ENCODE measurements around the gene CASP7.

Gene CASP7

DNA sequence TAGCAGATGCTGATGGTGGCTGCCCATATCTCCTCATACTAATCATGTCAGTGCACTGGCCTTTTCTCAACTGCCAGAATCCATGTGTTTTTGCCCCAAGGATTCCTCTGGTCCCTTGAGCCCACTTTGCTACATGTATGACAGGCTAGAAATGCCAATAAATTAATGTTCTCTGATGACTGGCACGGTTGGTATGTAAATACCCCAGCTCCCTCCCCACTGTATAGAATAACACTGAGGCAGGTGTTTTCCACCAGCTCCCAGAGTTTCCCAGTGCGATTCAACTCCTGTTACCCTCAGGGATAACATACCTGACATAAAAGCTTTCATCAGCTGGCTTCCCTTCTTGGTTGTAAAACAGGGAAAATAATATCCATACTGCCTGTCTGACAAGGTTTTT lies 62.8 kb downstream of the CASP7 start:
- H3K36me3 ChIP-seq (ENCODE audit: control insufficient read depth, insufficient read depth, low read length), result no peaks in the 10 kb centered on the region
- H3K4me1 ChIP-seq (ENCODE audit: control insufficient read depth, insufficient read depth, low read length), result no peaks in the 10 kb centered on the region
- H3K9ac ChIP-seq (ENCODE audit: low read depth, low read length), result no peak overlapping the region
- H3K9me3 ChIP-seq (ENCODE audit: control insufficient read depth, insufficient read depth, low read length), result no peaks in the 10 kb centered on the region
- H3K27me3 ChIP-seq (ENCODE audit: control insufficient read depth, insufficient read depth, low read length), result no peaks in the 10 kb centered on the region
- H3K4me3 ChIP-seq (ENCODE audit: low read depth, low read length), result no peak overlapping the region

DNA sequence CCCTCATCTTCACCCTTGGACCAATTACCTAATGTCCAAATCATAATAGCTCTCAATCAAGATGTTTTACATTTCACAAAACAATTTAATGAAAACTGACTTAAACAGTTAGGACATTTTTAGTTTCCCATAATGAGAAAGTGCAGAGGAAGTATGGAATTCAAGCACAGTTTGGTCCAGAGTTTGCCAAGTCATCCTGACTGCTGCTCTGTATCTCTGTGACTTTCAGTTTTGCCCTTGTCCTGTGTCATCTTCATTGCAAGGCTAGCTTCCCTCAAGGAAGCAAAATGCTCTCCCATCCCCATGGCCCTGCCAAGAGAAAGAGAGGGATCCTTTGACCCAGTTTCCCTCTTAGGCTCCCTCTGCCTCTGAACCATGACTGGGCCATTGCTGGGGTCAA lies 63.9 kb downstream of the CASP7 start:
- Histone ChIP-seq H3K9ac (ENCODE audit: low read depth, low read length) (no peak overlapping the region), H3K36me3 (ENCODE audit: control insufficient read depth, insufficient read depth, low read length) (no peaks in the 10 kb centered on the region), H3K27me3 (ENCODE audit: control insufficient read depth, insufficient read depth, low read length) (no peaks in the 10 kb centered on the region), H3K4me1 (ENCODE audit: control insufficient read depth, insufficient read depth, low read length) (no peaks in the 10 kb centered on the region), H3K4me3 (ENCODE audit: low read depth, low read length) (no peak overlapping the region), H3K9me3 (ENCODE audit: control insufficient read depth, insufficient read depth, low read length) (no peaks in the 10 kb centered on the region)

DNA sequence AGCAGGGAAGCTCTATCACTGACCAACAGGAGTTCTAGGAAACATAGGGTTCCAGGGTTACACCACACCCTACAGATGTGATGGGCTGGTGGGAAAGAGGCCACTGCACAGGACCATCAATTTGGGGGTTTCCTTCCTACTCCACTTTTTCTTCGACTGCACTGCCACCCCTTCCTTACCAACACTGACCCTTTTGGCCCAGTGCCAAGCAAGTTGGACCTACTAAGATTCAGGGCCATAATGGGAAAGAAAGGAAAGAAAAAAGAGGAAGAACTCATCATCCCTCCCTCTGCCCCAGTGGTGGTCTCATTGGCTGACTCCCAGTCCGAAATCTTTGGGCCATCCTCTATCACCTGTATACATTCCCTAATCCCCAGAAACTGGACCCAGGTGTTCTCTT lies 65.7 kb downstream of the CASP7 start:
- Histone ChIP-seq H3K9ac (ENCODE audit: low read depth, low read length) (no peak overlapping the region), H3K36me3 (ENCODE audit: control insufficient read depth, insufficient read depth, low read length) (no peaks in the 10 kb centered on the region), H3K9me3 (ENCODE audit: control insufficient read depth, insufficient read depth, low read length) (no peaks in the 10 kb centered on the region), H3K4me3 (ENCODE audit: low read depth, low read length) (no peak overlapping the region), H3K4me1 (ENCODE audit: control insufficient read depth, insufficient read depth, low read length) (no peaks in the 10 kb centered on the region), H3K27me3 (ENCODE audit: control insufficient read depth, insufficient read depth, low read length) (no peaks in the 10 kb centered on the region)

DNA sequence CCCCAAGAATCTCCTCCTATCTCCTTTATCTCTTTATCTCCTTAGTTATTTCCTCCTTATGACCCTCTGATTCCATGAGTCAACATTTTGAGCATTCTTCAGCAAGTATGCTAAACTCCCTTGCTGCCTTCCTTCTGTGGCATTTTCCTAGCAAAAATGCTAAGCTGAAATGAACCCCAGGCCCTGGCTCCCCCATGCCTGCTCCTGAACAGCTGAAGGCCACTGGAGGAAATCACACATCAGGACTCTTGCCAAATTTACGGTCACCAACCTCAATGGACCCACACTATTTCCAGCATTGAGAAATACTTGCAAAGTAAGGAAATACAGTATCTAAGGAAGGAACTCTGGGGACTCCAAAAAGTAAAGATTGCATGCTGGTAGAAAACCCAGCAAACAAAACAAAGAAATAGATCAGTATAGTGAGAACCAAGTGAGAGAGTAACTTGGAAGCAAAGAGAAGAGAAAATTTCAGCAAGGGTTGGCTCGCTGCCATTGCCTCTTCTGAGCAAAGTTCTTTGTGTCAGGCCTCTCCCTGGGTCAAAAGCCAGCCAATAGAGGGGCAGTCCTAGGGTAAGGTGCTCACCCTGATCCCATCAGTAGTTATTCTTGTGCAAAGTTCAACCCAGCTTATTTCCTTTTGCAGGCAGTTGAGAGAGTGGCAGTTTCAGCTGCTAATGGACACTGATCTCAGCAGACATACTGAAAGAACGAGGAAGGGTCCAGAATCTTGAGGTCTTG lies 66.7 kb downstream of the CASP7 start:
- H3K9ac ChIP-seq (ENCODE audit: low read depth, low read length), result no peak overlapping the region
- no peaks in the 10 kb centered on the region for H3K9me3 ChIP-seq (ENCODE audit: control insufficient read depth, insufficient read depth, low read length)
- H3K4me1 ChIP-seq (ENCODE audit: control insufficient read depth, insufficient read depth, low read length), result no peaks in the 10 kb centered on the region
- no peak overlapping the region for H3K4me3 ChIP-seq (ENCODE audit: low read depth, low read length)
- H3K36me3 ChIP-seq (ENCODE audit: control insufficient read depth, insufficient read depth, low read length), result no peaks in the 10 kb centered on the region
- H3K27me3 ChIP-seq (ENCODE audit: control insufficient read depth, insufficient read depth, low read length), result no peaks in the 10 kb centered on the region

DNA sequence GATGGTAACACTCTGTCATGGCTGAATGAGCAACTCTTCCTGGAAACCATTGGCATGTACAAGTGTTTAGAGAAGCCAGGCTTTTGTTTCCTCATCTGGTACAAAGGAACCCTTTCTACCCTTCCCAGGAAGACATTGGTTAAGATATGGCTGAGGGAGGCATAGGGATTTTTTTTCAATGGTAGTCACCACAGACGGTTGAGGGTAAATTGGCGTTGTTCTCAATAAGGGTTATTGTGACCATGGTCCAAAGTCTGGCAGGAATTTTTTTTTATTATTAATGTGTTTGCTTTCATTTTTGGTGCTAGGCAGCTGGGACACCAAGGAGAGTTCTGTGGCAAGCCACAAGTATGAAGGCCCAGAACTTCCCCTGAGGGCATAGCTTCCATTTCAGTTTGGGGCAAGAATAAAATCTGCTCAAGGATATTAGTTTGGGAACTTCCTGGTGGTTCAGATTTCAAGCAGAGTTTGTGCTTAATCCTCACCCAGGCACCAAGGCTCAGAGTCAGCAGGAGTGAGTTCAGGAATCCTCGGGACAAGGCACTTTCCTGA lies 71.5 kb downstream of the CASP7 start, which contains the start of gene PLEKHS1:
PLEKHS1 (plus strand) TSS at position 502 of the 552 bp plus-strand sequence. CDS start 3,596 bp downstream, outside the sequence.
- H3K4me3 ChIP-seq (ENCODE audit: low read depth, low read length), result no peak within 1 kb of the TSS
- H3K36me3 ChIP-seq (ENCODE audit: control insufficient read depth, insufficient read depth, low read length), result no peaks in the 10 kb centered on the region
- H3K9me3 ChIP-seq (ENCODE audit: control insufficient read depth, insufficient read depth, low read length), result no peaks in the 10 kb centered on the region
- H3K27me3 ChIP-seq (ENCODE audit: control insufficient read depth, insufficient read depth, low read length), result no peaks in the 10 kb centered on the region
- no peaks in the 10 kb centered on the region for H3K4me1 ChIP-seq (ENCODE audit: control insufficient read depth, insufficient read depth, low read length)
- no peak within 1 kb of the TSS for H3K9ac ChIP-seq (ENCODE audit: low read depth, low read length)

DNA sequence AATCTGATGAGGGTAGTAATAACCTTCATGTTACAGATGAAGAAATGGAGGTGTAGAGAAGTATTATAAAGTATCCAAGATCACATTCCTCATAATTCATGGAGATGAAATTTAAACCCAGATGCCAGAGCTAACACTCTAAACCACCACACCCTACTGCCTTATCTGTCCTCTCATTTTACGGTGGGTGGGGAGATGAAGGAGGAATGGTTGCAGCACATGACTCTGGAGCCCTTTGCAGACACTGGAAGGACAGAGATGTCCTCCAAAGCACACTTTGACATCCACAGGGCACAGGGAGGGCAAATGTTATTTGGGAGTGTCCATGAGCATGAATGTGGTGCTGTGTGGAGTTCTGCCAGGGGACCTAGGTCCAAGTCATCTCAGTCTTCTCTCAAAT lies 72.8 kb downstream of the CASP7 start:
- Histone ChIP-seq H3K9me3 (ENCODE audit: control insufficient read depth, insufficient read depth, low read length) (no peaks in the 10 kb centered on the region), H3K36me3 (ENCODE audit: control insufficient read depth, insufficient read depth, low read length) (no peaks in the 10 kb centered on the region), H3K27me3 (ENCODE audit: control insufficient read depth, insufficient read depth, low read length) (no peaks in the 10 kb centered on the region), H3K9ac (ENCODE audit: low read depth, low read length) (no peak overlapping the region), H3K4me1 (ENCODE audit: control insufficient read depth, insufficient read depth, low read length) (no peaks in the 10 kb centered on the region), H3K4me3 (ENCODE audit: low read depth, low read length) (no peak overlapping the region)

DNA sequence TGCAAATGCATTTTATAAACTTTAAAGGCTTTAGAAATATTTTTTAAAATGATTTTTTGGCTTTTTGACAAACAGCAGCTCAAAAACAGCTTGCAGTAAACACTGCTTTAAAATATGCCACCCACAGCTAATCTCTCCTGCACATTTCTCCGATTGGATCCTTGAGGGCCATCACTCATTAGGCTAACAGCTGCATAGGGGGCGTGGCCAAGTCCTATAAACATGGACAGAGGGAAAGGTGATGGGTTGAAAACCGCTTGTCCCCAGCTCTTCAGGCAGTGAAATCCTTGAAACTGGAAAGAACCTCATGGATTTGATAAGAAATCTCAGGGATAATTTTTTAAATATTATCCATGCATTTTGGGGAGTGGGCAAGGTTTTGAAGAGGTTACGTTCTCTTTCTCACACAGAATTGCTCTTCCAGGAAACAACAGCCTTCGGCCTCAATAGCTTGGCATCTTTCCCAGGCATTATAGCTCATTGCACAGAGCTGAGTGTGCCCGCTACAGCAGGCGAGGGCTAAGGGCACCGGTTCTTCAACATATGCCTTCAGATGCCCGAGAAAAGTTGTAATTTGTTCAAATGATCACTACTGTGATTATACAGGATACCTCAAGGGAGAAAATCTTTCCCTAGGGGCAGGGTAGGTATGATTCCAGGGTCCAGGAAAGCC lies 73.4 kb downstream of the CASP7 start:
- Histone ChIP-seq H3K9me3 (ENCODE audit: control insufficient read depth, insufficient read depth, low read length) (no peaks in the 10 kb centered on the region), H3K9ac (ENCODE audit: low read depth, low read length) (no peak overlapping the region), H3K4me1 (ENCODE audit: control insufficient read depth, insufficient read depth, low read length) (no peaks in the 10 kb centered on the region), H3K4me3 (ENCODE audit: low read depth, low read length) (no peak overlapping the region), H3K27me3 (ENCODE audit: control insufficient read depth, insufficient read depth, low read length) (no peaks in the 10 kb centered on the region), H3K36me3 (ENCODE audit: control insufficient read depth, insufficient read depth, low read length) (no peaks in the 10 kb centered on the region)

DNA sequence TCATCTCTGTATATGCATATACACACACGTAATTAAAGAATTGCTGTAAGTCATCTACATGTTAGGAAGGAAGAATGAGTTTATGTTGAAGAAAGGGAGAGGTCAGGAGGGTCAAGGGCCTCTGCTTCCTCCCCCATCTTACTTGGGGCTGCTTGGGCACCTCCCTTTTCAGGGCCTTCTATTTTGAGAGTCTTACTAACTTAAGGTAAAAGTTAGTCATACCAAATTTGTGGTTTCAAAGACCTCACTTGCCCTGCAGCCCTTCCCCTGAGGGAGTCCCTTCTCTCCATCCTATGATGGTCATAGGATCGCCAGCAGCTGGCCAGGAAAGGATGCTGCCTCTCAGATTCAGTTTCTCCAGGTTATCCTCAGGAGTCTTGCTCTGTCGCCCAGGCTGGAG lies 74.4 kb downstream of the CASP7 start:
- no peaks in the 10 kb centered on the region for H3K4me1 ChIP-seq (ENCODE audit: control insufficient read depth, insufficient read depth, low read length)
- peaks cover 3% of the 10 kb centered on the region for H3K36me3 ChIP-seq (ENCODE audit: control insufficient read depth, insufficient read depth, low read length)
- H3K9me3 ChIP-seq (ENCODE audit: control insufficient read depth, insufficient read depth, low read length), result no peaks in the 10 kb centered on the region
- no peak overlapping the region for H3K4me3 ChIP-seq (ENCODE audit: low read depth, low read length)
- H3K27me3 ChIP-seq (ENCODE audit: control insufficient read depth, insufficient read depth, low read length), result no peaks in the 10 kb centered on the region
- H3K9ac ChIP-seq (ENCODE audit: low read depth, low read length), result no peak overlapping the region

DNA sequence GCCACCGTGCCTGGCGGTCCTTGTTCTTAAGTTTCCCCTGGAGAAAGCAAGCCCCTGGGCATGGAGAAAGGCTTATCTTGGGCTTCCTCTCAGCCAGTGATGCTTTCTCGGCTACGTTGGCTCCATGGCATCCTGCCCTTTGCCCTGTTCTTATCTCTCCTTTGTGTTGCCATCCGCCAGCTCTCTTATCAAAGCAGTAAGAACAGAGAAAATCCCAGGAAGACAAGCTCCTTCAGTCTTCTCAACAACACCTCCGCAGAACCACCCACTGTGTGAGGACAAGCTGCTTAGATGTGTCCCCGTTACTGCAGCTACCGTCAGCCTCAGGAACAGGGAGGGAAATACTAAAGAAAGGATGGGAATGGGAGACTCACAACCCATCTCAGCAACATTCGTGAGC lies 75.1 kb downstream of the CASP7 start:
- Histone ChIP-seq H3K9me3 (ENCODE audit: control insufficient read depth, insufficient read depth, low read length) (no peaks in the 10 kb centered on the region), H3K27me3 (ENCODE audit: control insufficient read depth, insufficient read depth, low read length) (no peaks in the 10 kb centered on the region), H3K36me3 (ENCODE audit: control insufficient read depth, insufficient read depth, low read length) (peaks cover 3% of the 10 kb centered on the region), H3K4me3 (ENCODE audit: low read depth, low read length) (no peak overlapping the region), H3K4me1 (ENCODE audit: control insufficient read depth, insufficient read depth, low read length) (no peaks in the 10 kb centered on the region), H3K9ac (ENCODE audit: low read depth, low read length) (no peak overlapping the region)

DNA sequence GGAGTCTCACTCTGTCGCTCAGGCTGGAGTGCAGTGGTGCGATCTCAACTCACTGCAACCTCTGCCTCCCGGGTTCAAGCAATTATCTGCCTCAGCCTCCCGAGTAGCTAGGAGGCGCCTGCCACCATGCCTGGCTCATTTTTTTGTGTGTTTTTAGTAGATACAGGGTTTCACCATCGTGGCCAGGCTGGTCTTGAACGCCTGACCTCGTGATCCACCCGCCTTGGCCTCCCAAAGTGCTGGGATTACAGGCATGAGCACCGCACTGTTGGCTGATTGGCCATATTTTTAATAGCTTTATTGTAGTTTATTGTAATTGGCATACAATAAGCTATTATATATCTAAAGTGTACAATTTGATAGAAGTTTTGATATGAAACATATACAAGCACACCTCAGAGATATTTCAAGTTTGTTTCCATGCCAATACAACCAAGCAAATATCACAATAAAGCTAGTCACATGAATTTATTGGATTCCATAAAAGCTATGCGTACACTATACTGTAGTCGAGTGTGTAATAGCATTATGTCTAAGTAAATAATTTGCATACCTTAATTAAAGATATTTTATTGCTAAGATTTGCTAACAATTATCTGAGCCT lies 77.3 kb downstream of the CASP7 start:
- Histone ChIP-seq H3K4me1 (ENCODE audit: control insufficient read depth, insufficient read depth, low read length) (no peaks in the 10 kb centered on the region), H3K9me3 (ENCODE audit: control insufficient read depth, insufficient read depth, low read length) (no peaks in the 10 kb centered on the region)

DNA sequence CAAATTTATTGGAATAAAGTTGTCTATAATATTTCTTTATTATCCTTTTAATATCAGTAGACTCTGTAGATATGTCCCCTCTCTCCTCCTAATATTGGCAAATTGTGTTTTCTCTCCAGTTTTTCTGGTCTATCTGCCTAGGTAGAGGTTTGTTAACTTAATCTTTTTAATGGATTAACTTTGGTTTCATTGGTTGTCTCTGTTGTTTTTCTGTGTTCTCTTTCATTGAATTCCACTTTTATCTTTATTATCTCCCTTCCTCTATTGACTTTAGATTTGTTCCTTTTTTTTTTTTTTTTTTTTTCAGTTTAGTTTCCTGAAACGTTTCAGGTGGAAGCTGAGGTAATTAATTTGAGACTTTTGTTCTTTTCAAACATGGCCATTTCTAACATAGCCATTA lies 82.4 kb downstream of the CASP7 start:
- no peaks in the 10 kb centered on the region for H3K27me3 ChIP-seq (ENCODE audit: control insufficient read depth, insufficient read depth, low read length)
- H3K4me1 ChIP-seq (ENCODE audit: control insufficient read depth, insufficient read depth, low read length), result no peaks in the 10 kb centered on the region
- no peak overlapping the region for H3K4me3 ChIP-seq (ENCODE audit: low read depth, low read length)
- peaks cover 3% of the 10 kb centered on the region for H3K36me3 ChIP-seq (ENCODE audit: control insufficient read depth, insufficient read depth, low read length)
- no peak overlapping the region for H3K9ac ChIP-seq (ENCODE audit: low read depth, low read length)
- H3K9me3 ChIP-seq (ENCODE audit: control insufficient read depth, insufficient read depth, low read length), result no peaks in the 10 kb centered on the region

More for the DNA sequence above, 77.3 kb downstream of the CASP7 start:
- peaks cover 3% of the 10 kb centered on the region for H3K36me3 ChIP-seq (ENCODE audit: control insufficient read depth, insufficient read depth, low read length)
- no peak overlapping the region for H3K4me3 ChIP-seq (ENCODE audit: low read depth, low read length)
- H3K27me3 ChIP-seq (ENCODE audit: control insufficient read depth, insufficient read depth, low read length), result no peaks in the 10 kb centered on the region
- no peak overlapping the region for H3K9ac ChIP-seq (ENCODE audit: low read depth, low read length)

Measured in iPS-15b (cell line).